Measurements from ENCODE around the gene GPR65.

GPR65 gene, protein sequence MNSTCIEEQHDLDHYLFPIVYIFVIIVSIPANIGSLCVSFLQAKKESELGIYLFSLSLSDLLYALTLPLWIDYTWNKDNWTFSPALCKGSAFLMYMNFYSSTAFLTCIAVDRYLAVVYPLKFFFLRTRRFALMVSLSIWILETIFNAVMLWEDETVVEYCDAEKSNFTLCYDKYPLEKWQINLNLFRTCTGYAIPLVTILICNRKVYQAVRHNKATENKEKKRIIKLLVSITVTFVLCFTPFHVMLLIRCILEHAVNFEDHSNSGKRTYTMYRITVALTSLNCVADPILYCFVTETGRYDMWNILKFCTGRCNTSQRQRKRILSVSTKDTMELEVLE

GRCh38 chr14:88005050-88005481, at the start of gene GPR65:
Gene GPR65 (plus strand): TSS chr14:88005135. CDS start chr14:88010848, 5,713 bp downstream.
- no peak for DNase-seq (ENCODE audit: low read depth)

DNA sequence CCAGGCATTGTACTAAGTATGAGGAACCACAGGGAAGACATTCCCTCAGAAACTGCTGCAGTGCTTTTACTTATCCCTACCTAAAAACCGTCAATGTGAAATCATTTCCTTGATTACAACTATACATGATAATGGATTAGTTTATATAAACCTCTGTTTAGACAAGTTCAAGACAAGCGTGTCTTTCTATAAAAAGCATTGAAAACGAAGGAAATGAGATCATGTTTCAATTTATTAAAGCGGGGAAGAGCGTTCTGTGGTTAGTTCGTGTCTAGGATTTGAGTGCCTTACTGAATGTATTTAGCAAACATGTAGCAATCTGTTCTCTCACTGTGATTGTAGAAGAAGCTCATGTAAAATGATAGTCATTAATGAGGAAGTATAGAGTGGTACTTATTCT, 49.4 kb upstream of the GPR65 start:
- no peak for DNase-seq (ENCODE audit: low read depth)

GRCh38 chr14:87960013-87960787, 44.7 kb upstream of the GPR65 start:
- DNase-seq (ENCODE audit: low read depth), result no peak

- no peak for DNase-seq (ENCODE audit: low read depth)
These were observed 43.7 kb upstream of the GPR65 start for GRCh38 chr14:87961246-87961645.

DNA sequence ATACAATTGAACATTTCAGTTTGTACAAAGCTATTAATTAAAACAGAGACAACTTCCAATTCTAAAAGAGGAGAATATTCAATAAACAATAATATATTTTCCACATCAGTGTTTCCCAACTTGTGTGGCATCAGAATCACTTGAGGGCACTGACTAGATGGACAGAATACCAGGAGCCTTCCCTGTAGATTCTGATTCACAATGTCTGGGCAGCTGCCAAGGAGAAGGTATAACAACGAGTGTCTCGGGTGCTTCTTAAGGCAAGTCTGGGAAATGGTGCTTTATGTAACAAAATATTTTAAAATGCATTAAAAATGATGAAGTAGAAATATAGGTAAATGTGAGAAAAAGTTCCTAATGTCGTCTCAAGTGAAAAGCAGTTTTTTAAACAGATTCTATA, 38.1 kb upstream of the GPR65 start:
- no peak for DNase-seq (ENCODE audit: low read depth)

GRCh38 chr14:87967496-87967895, 37.4 kb upstream of the GPR65 start:
- no peak for DNase-seq (ENCODE audit: low read depth)

GRCh38 chr14:87971010-87971409, 33.9 kb upstream of the GPR65 start:
- no peak for DNase-seq (ENCODE audit: low read depth)

DNA sequence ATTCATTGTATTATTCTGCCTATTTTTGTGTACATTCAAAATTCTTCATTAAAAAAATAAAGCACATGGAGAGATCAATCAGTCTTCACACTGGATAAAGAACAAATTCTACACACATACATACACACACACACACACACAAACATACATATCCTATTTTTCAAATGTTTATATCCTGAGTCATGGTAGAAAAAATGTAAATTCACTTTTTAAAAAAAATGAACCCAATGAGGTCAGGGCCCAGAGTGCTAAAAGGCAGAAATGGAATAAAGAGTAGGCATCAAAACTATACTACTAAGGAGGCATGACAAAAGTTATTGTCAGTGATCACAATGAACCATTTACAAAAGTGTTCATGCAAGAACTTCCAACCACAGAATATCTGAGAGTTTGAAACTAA, 29.3 kb upstream of the GPR65 start:
- DNase-seq (ENCODE audit: low read depth), result no peak

GRCh38 chr14:87979689-87980088, 25.2 kb upstream of the GPR65 start:
- no peak for DNase-seq (ENCODE audit: low read depth)

DNA sequence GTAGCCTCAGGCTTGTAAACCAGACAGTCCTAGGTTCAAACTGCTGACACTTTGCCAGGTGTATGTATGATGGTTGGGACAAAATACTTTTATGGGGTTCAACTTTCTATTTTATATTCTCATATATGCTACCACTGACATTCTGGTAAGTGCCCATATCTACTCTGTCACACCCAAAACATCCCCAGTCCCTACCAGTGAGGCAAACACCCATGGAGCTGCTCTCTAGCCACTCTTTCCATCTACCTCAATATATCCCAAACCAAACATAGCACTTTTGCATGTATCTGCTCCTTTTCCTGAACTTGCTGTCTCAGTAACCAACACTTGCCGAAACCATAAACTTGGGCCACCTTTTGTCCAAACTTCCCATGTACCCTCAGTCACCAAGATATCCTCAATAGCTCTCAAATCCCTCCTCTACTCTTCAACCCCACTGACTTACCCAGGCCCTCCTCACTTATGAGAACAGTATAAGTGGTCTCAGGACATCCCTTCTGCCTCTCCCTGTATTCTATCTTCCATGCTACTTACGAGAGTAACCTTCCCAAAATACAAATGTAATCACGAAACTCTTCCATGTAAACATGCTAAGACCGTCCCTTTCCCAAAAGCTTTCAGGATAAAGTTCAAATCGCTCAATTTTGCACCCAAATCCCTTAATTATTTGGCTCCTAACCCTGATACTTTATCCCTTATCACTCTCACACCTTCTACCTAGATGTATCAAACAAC, 15.5 kb upstream of the GPR65 start:
- no peak for DNase-seq (ENCODE audit: low read depth)

DNA sequence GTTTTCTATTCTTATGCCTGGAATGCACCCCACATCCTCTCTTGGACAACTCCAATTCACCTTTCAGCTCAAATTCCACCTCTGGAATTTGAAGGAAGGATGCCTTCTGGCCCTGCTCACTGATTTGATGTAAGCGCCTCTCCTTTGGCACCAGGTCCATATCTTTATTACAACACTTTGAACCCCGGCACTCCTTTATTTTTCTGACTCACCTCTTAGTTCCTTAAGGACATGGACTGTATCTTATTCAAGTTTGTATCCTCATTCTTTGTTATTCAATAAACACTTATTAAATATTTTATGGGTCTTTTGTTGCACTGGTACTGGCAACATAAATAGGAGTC, 15.0 kb upstream of the GPR65 start:
- DNase-seq (ENCODE audit: low read depth), result no peak

- DNase-seq (ENCODE audit: low read depth), result no peak
These were observed 14.3 kb upstream of the GPR65 start for GRCh38 chr14:87990682-87991081.

GRCh38 chr14:87992346-87992717, 12.6 kb upstream of the GPR65 start:
- DNase-seq (ENCODE audit: low read depth), result no peak

- DNase-seq (ENCODE audit: low read depth), result peak; percentile 92
These were observed 12.0 kb upstream of the GPR65 start, which contains the start of gene GALC for GRCh38 chr14:87992718-87993628. Gene GALC (minus strand): TSS chr14:87993182. CDS start chr14:87993164, 18 bp downstream.

DNA sequence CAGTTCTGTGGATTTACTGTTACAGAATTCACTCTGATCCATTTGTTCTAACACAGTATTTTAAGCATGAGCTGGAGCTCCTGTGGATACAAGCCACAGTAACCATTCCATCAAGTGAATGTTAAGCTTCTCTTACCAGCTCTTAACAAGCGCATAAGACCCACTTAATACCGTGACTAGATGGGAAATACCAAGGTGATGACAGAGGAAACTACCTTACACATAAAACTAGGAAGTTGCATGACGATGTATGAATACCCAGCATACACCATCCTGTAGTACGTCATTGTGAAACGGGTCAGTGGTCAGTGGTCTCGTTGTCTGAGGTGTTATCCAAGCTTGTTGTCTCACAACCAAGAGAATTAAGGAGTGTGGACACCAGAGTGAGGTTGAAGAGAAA, 10.0 kb upstream of the GPR65 start:
- DNase-seq (ENCODE audit: low read depth), result no peak

- no peak for DNase-seq (ENCODE audit: low read depth)
These were observed 9.2 kb upstream of the GPR65 start for GRCh38 chr14:87995500-87996290.

GRCh38 chr14:87996291-87996592, 8.7 kb upstream of the GPR65 start:
- DNase-seq (ENCODE audit: low read depth), result no peak

DNA sequence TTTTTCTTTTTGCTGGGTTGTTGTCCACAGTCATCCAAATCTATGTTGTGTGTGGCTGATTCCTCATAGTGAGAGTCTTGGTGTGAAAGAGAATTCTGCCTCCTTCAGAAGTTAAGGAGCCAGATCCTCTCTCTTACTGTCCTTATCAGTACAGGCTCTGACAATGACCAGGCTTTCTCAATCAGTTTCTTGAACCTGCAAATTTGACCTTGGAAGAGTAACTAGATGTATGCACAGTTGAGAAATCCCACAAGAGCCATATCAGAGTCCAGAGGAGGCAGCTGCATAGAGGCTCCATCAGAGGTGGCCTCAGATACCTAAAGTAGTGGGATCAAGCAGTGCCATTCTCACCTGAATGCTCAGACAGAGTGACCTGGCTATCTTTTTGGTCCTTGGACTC, 6.5 kb upstream of the GPR65 start:
- no peak for DNase-seq (ENCODE audit: low read depth)

- no peak for DNase-seq (ENCODE audit: low read depth)
These were observed 5.7 kb upstream of the GPR65 start for GRCh38 chr14:87999277-87999676.

DNA sequence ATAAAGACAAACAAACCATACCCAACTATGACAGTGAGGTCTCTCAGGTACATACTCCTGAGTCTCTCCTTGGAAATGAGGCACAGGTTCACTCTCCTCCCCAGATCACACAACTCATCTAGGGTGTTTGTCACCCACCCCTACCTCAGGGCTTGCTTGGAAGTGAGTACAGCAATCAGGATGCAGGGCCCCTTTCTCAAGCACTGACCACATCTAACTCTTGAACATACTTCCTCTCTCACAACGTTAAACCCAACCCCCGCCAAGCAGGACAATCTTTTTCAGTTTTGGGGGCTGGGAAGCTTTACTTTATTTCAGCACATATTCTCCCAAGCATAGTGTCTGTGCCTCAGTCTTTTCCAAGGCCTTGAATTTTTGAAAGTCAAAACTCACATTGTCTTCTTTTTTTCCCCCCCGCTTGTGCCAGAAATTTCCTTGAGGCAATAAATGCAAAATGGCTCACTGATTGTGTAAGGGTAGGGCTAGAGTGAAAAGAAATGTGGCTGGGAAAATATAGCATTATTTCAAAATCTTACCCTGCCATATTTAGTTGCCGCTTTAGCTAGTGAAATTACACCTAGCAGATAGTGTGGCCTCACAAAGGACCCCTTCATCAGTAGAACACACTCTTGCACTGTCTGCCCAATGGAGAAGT, 2.4 kb upstream of the GPR65 start:
- no peak for DNase-seq (ENCODE audit: low read depth)

DNA sequence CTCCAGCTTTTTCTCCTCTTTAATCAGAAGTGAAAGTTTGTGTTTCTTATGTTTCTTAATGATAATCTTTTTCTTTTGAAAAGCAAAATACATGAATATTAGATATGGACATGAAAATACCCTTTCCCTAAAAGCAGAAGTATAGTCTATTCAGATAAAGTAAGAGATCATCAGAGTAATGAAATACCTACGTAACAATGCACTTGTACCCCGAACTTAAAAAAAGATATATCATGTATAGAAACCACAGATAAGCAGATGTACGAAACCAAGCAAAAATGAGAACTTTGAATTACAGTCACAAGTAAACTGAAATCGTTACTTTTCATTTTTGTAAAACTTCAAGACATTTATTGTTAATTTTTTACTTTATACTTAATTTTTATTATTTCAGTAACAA, 1.5 kb upstream of the GPR65 start:
- DNase-seq (ENCODE audit: low read depth), result no peak

Data from stimulated activated CD8-positive, alpha-beta memory T cell treated with anti-CD3 and anti-CD28 coated beads, Interleukin-12 subunit alpha, Interleukin-12 subunit beta, amount 100 ng/mL, for 4 hours (primary cell).